Brain pericyte (primary cell): ENCODE measurements around the gene C1QTNF9B.

ENCODE experiments used
- DNase-seq: peaks from one replicate; pipeline ENCODE4 v3.0.0-alpha.2; 2012; ENCODE audit warnings: low read depth, low spot score

C1QTNF9B gene

DNA sequence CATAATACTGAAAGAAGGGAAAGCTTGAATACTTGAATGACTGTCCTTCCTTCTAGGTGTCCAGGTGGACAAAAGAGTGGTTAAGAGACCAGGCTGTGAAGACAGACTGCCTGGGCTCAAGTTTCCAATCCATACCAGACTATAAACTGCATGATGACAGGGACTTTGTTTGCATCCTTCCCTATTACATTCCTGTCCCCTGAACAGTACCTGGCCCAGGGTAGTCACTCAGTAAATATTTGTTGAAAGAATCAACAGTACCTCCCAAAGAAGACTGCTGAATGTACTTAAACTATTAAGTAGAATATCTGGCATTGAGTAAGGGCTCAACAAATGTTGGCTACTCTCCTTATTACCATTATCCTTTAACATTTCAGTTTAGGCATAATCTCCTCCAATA, 37.8 kb downstream of the C1QTNF9B start:
- no peak for DNase-seq

- no peak for DNase-seq
Measured at GRCh38 chr13:23858546-23858945, 38.8 kb downstream of the C1QTNF9B start.

- DNase-seq, result no peak
Measured at GRCh38 chr13:23856008-23856750, 41.1 kb downstream of the C1QTNF9B start.

DNA sequence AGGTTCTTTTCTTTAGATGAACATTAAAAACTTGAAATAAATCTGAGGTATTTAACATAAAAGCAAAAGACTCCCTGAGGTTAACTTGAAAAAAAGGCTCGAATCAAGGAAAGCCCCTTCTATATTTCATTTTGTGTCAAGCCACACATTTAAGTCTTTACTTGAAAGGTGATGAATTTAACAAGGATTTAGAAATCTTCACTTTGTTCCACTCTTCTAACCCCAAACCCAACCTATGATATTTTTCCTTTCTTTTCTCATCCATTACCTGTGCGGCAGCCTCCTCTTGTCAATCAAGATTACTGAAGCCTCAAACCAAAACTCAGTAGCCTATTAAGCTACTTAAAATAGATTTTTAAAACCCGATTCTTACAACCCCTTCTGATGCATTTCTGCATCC, 41.9 kb downstream of the C1QTNF9B start:
- no peak for DNase-seq

GRCh38 chr13:23852351-23852750, 45.0 kb downstream of the C1QTNF9B start:
- no peak for DNase-seq

GRCh38 chr13:23851106-23851505, 46.2 kb downstream of the C1QTNF9B start:
- no peak for DNase-seq

- DNase-seq, result no peak
Measured at GRCh38 chr13:23850134-23850533, 47.2 kb downstream of the C1QTNF9B start.

- no peak for DNase-seq
Measured at GRCh38 chr13:23849670-23850069, 47.6 kb downstream of the C1QTNF9B start.

GRCh38 chr13:23848646-23849141, 48.6 kb downstream of the C1QTNF9B start:
- DNase-seq, result no peak

- no peak for DNase-seq
Measured at GRCh38 chr13:23848019-23848418, 49.3 kb downstream of the C1QTNF9B start.

DNA sequence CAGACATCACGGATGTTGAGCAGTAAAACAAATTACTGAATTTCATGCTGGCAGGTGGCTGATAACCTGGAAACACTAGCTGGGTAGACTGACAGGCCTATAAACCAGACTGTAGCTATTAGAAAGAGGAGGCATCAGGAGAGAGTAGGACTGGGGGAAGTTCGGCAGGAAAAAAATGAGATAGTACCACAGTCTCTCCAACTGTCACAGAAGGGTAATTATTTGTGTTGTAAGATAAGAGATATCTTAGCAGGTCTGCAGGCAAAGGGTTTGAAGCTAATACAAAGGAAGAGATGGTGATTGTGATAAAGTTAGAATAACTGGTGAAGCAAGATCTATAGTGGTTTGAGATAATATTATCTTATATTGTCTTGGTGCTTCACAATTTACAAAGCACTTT, 49.8 kb downstream of the C1QTNF9B start:
- no peak for DNase-seq

DNA sequence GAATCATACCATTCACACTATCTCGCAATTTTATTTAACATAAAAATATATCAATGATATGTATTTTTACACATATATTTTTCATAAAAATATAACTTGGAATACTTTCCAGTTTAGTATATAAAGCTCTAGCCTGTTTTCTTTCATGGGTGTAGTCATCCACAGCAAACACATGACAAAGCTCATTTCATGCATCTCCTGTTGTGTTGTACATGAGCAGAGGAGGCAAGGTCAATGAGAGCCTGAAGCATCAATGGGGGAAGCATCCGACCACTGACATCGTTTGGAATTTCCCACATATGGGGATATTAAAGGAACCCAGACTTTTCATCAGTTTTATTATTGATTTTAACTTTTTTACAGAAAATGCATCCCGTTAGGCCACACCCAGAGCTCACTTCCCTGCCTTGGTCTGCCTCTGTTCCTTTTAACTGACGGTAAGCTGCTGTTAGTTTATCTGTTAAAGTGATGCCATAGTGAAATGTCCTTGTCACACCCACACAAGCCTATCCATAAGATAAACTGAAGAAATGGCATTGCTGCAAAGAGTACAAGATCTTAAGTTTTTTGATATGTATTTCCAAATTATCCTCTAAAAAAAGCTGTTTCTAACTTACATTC, 52.1 kb downstream of the C1QTNF9B start:
- DNase-seq, result no peak

DNA sequence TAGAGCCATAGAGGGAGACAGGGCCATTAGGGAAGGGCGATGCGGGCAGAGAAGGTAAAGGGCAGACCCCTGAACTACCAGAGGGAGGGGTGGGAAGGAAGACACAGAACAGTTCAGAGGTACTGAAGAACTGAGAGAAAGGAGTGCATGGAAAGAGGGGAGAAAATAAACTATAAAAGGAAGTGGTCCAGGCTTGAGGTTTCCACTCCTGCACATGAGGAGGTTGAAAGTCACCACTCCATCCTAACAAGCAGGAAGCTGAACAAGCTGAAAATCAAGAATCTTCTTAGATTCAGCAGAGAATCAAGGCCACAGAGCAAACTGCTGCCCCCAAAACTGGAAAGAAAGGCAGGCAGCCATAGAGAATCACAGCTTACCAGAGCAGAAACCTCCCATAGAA, 53.2 kb downstream of the C1QTNF9B start:
- no peak for DNase-seq

DNA sequence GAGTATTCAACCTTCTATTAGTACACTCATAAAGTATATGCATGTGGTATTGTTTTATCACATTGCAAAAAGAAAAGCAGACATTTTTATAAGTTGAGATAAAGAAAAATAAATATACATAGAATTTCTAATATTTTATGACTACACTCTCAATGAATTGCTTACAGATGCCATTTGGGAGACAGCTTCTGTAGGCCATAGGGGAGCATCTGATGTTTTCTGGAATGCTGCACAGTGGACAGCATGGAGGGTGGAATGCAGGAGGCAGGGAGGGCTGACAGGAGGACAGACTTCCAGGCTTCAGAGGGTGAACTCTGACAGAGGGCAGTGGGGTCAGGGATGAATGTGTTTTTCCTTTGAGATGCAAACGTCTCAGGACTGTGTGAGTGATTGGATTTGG, 53.9 kb downstream of the C1QTNF9B start:
- no peak for DNase-seq

DNA sequence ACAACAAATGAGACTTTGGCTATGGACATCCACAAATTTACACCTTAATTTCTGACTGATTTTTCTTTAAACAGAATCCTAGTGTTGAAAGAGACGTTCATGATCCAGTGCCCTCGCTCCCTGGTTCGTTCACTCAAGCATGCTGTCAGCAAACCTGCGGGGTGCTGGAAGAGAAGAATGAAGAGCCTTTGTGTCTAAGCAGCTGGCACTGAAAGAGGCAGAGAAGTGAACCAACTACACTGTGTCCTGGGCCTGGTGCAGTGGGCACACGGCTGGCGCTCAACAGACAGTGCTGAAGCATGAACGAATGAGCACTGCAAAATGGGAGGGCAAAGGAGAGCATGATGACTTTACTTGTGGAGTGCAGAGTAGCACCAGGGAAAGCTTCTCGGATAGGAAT, 54.9 kb downstream of the C1QTNF9B start:
- no peak for DNase-seq
